ENCODE data around the gene DAP.

DAP gene

GRCh38 chr5:10734832-10735523, 26.1 kb downstream of the DAP start:
- TF ChIP-seq CTCF (IDR thresholded peaks at IDR 0.05; ENCODE audit: insufficient read depth, missing control alignments) = no peak
- FAIRE-seq (no peak), DNase-seq (ENCODE audit: insufficient read length, low spot score) (no peak)

- no peak for FAIRE-seq
Observed at GRCh38 chr5:10734037-10734709, 26.9 kb downstream of the DAP start.

DNA sequence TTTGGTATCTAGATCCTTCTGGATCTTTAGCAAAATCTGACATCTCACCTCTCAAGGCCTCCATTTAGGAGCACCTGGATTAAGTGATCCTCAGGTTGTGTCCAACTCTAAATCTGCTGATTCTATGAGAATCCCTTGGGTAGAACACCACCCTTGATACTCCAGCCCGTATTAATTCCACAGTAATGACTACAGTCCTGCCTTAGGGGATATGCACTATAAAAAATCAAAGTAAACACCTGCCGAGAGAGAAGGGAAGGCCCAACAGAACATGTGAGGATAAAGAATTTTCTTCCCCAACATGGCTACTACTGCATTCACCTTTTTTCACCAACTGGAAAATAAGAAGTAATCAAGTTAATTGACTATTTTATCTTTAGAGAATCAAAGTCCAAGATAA, 27.6 kb downstream of the DAP start:
- no peak for TF ChIP-seq CTCF (IDR thresholded peaks at IDR 0.05; ENCODE audit: insufficient read depth, missing control alignments)
- FAIRE-seq = no peak
- DNase-seq (ENCODE audit: insufficient read length, low spot score) = no peak

More at GRCh38 chr5:10734037-10734709, 26.9 kb downstream of the DAP start:
- TF ChIP-seq CTCF (IDR thresholded peaks at IDR 0.05; ENCODE audit: insufficient read depth, missing control alignments) = no peak
- DNase-seq (ENCODE audit: insufficient read length, low spot score) = no peak

- FAIRE-seq (no peak), DNase-seq (ENCODE audit: insufficient read length, low spot score) (no peak)
- TF ChIP-seq CTCF (IDR thresholded peaks at IDR 0.05; ENCODE audit: insufficient read depth, missing control alignments) = no peak
Observed at GRCh38 chr5:10731913-10732312, 29.1 kb downstream of the DAP start.

DNA sequence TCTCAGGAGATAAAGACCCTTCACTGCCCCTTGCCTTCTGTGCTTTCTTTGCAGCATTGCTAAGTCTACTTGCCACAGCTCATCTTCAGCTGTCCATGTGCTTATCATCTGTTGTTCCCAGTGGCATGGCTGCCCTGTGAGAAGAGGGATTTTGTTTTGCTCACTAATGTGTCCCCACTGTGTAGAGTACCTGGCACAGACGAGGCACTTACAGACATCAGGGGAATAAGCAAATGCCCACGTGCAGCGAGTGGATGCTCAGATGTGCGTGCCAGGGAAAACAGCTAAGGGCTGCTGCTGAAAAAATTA, 31.0 kb downstream of the DAP start:
- DNase-seq (ENCODE audit: insufficient read length, low spot score) (no peak), FAIRE-seq (no peak)
- no peak for TF ChIP-seq CTCF (IDR thresholded peaks at IDR 0.05; ENCODE audit: insufficient read depth, missing control alignments)

- DNase-seq (ENCODE audit: insufficient read length, low spot score) = no peak
- FAIRE-seq = no peak
- TF ChIP-seq CTCF (IDR thresholded peaks at IDR 0.05; ENCODE audit: insufficient read depth, missing control alignments) = no peak
Observed at GRCh38 chr5:10729320-10730042, 31.6 kb downstream of the DAP start.

GRCh38 chr5:10728679-10729078, 32.4 kb downstream of the DAP start:
- no peak for DNase-seq (ENCODE audit: insufficient read length, low spot score)
- TF ChIP-seq CTCF (IDR thresholded peaks at IDR 0.05; ENCODE audit: insufficient read depth, missing control alignments) = no peak
- FAIRE-seq = no peak

Measured in D721Med (cell line).